ENCODE results near the gene WRAP73. TPM values are rescaled to one million over a fixed set of nuclear protein-coding genes. Genes with fewer than 3 reads are reported as not detected.

WRAP73 gene
- total RNA-seq, 4 donors from 2014 or later: 12.9 to 25.9 (median 15.7) TPM

- intact Hi-C loops (cut with DNase I): no loop called here
- Histone ChIP-seq H3K27ac (replicated peaks in 1 of 4) (no peak overlapping the region), H3K27me3 (peaks cover 0 to 58% (median 2%) of the 10 kb centered on the region in 4 donors), H3K9me3 (no peaks in the 10 kb centered on the region), H3K36me3 (no peaks in the 10 kb centered on the region), H3K4me1 (peaks cover 0 to 4% (median 2%) of the 10 kb centered on the region in 4 donors), H3K4me3 (no peak overlapping the region)
- DNase-seq (ENCODE audit: extremely low spot score): no peak
- WGBS: 78% methylated on average over 15 of the region's 29 CpGs
- TF ChIP-seq POLR2AphosphoS5 (IDR thresholded peaks at IDR 0.05) (no peak), POLR2A (IDR thresholded peaks at IDR 0.05; ENCODE audit: low read depth) (no peak), EP300 (IDR thresholded peaks at IDR 0.05) (no peak)
- TF ChIP-seq, protein P1, sequence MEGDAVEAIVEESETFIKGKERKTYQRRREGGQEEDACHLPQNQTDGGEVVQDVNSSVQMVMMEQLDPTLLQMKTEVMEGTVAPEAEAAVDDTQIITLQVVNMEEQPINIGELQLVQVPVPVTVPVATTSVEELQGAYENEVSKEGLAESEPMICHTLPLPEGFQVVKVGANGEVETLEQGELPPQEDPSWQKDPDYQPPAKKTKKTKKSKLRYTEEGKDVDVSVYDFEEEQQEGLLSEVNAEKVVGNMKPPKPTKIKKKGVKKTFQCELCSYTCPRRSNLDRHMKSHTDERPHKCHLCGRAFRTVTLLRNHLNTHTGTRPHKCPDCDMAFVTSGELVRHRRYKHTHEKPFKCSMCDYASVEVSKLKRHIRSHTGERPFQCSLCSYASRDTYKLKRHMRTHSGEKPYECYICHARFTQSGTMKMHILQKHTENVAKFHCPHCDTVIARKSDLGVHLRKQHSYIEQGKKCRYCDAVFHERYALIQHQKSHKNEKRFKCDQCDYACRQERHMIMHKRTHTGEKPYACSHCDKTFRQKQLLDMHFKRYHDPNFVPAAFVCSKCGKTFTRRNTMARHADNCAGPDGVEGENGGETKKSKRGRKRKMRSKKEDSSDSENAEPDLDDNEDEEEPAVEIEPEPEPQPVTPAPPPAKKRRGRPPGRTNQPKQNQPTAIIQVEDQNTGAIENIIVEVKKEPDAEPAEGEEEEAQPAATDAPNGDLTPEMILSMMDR (IDR thresholded peaks at IDR 0.05): no peak
Measured at GRCh38 chr1:3603571-3604467, 46.1 kb downstream of the WRAP73 start.

GRCh38 chr1:3603156-3603555 is 46.7 kb downstream of the WRAP73 start:
- H3K27me3 ChIP-seq: peaks cover 0 to 58% (median 0%) of the 10 kb centered on the region in 4 donors
- DNase-seq (ENCODE audit: extremely low spot score): no peak
- intact Hi-C loops (cut with DNase I): no loop called here

DNA sequence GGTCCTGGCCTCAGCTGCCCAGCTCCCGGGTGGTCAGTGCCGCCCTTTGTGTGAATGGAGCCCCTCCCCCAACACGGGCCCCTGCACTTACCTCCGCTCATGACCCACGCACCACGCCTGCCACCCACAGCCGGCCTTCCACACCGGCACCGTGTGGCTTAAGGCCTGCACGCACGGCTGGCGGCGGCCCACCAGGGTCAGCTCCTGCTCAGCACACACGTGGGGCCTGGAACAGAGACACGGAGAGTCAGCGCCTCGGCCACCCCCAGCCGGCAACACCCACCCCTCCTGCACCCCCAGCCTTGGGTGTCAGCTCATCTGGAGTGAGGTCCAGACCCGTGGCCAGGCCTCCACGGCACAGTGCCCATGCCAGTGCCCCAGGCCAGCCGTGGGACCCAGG is 47.5 kb downstream of the WRAP73 start:
- DNase-seq (ENCODE audit: extremely low spot score): no peak
- peaks cover 0 to 54% (median 0%) of the 10 kb centered on the region in 4 donors for H3K27me3 ChIP-seq
- no peak overlapping the region for H3K4me3 ChIP-seq
- H3K4me1 ChIP-seq: peaks cover 12 to 18% (median 16%) of the 10 kb centered on the region in 4 donors
- intact Hi-C loops (cut with DNase I): no loop called here
- TF ChIP-seq POLR2AphosphoS5 (IDR thresholded peaks at IDR 0.05): no peak
- no peak for TF ChIP-seq EP300 (IDR thresholded peaks at IDR 0.05)
- TF ChIP-seq POLR2A (IDR thresholded peaks at IDR 0.05; ENCODE audit: low read depth): no peak
- TF ChIP-seq, protein P1 (IDR thresholded peaks at IDR 0.05): no peak
- H3K27ac ChIP-seq (replicated peaks in 1 of 4): no peak overlapping the region
- WGBS: no CpG with 5 or more reads among the region's 21 CpGs
- H3K9me3 ChIP-seq: no peaks in the 10 kb centered on the region
- H3K36me3 ChIP-seq: no peaks in the 10 kb centered on the region

More at GRCh38 chr1:3603156-3603555, 46.7 kb downstream of the WRAP73 start:
- Histone ChIP-seq H3K4me1 (peaks cover 6 to 10% (median 8%) of the 10 kb centered on the region in 4 donors), H3K36me3 (no peaks in the 10 kb centered on the region), H3K9me3 (no peaks in the 10 kb centered on the region), H3K27ac (replicated peaks in 1 of 4) (no peak overlapping the region), H3K4me3 (no peak overlapping the region)
- TF ChIP-seq EP300 (IDR thresholded peaks at IDR 0.05) (no peak), POLR2A (IDR thresholded peaks at IDR 0.05; ENCODE audit: low read depth) (no peak), POLR2AphosphoS5 (IDR thresholded peaks at IDR 0.05) (no peak)
- TF ChIP-seq, protein P1 (IDR thresholded peaks at IDR 0.05): no peak
- 95% methylated on average over 11 of the region's 11 CpGs for WGBS

- TF ChIP-seq POLR2A (IDR thresholded peaks at IDR 0.05; ENCODE audit: low read depth) (no peak), EP300 (IDR thresholded peaks at IDR 0.05) (no peak), POLR2AphosphoS5 (IDR thresholded peaks at IDR 0.05) (no peak)
- TF ChIP-seq, protein P1 (IDR thresholded peaks at IDR 0.05): no peak
- Histone ChIP-seq H3K4me3 (no peak overlapping the region), H3K9me3 (no peaks in the 10 kb centered on the region), H3K36me3 (no peaks in the 10 kb centered on the region), H3K27me3 (peaks cover 0 to 48% (median 0%) of the 10 kb centered on the region in 4 donors), H3K27ac (replicated peaks in 1 of 4) (no peak overlapping the region), H3K4me1 (peaks cover 12 to 23% (median 21%) of the 10 kb centered on the region in 4 donors)
- intact Hi-C loops (cut with DNase I): no loop called here
- WGBS: 84% methylated on average over 15 of the region's 16 CpGs
- DNase-seq (ENCODE audit: extremely low spot score): no peak
Measured at GRCh38 chr1:3601743-3602142, 48.2 kb downstream of the WRAP73 start.
